Keratinocyte (primary cell): ENCODE measurements around the gene TRAF3IP1. TPM values are rescaled to one million over a fixed set of nuclear protein-coding genes. Genes with fewer than 3 reads are reported as not detected.

Source experiments
- DNase-seq: peaks from one replicate; pipeline ENCODE4 v3.0.0-alpha.2; 2011; ENCODE audit warnings: low read depth, missing footprints, low spot score
- FAIRE-seq: peaks from 2 replicates; lab custom pipeline; 2011; peaks lifted over from hg19 to GRCh38; lab: Jason Lieb, UNC
- H2AFZ ChIP-seq: 2 replicates; pipeline ENCODE4 v1.6.0; 2012; ENCODE audit warnings: low read length, control low read depth, inconsistent platforms; ENCODE audit not compliant: control insufficient read depth
- H3K27ac ChIP-seq: 2 replicates; pipeline ENCODE4 v1.5.1; 2011; ENCODE audit warnings: low read length; ENCODE audit not compliant: control insufficient read depth, insufficient read depth
- H3K27me3 ChIP-seq: 3 replicates; pipeline ENCODE4 v1.6.0; 2011; ENCODE audit warnings: low read length; ENCODE audit not compliant: control insufficient read depth, insufficient read depth; ENCODE audit errors: extremely low read depth
- H3K36me3 ChIP-seq, 2 experiments: 2 replicates in 1 of 2; 3 replicates in 1 of 2; pipeline ENCODE4 v1.5.1; 2011; ENCODE audit warnings: low read length in 2 of 2, mild to moderate bottlenecking in 1 of 2; ENCODE audit not compliant: control insufficient read depth in 2 of 2, insufficient read depth in 2 of 2; ENCODE audit errors: extremely low read depth in 1 of 2
- H3K4me1 ChIP-seq: 3 replicates; pipeline ENCODE4 v1.5.1; 2011; ENCODE audit warnings: low read length; ENCODE audit not compliant: control insufficient read depth, insufficient read depth; ENCODE audit errors: extremely low read depth
- H3K4me2 ChIP-seq: 3 replicates; pipeline ENCODE4 v1.6.0; 2011; ENCODE audit warnings: low read depth, low read length; ENCODE audit not compliant: control insufficient read depth, insufficient read depth; ENCODE audit errors: extremely low read depth
- H3K4me3 ChIP-seq, 3 experiments: fragments of 200-600 bp in 1 of 3; sonication (generic) in 1 of 3; 2 replicates in 2 of 3; 3 replicates in 1 of 3; pipeline ENCODE4 v1.5.1; 2011 to 2016; ENCODE audit warnings: low read length in 3 of 3, mild to moderate bottlenecking in 3 of 3, control low read depth in 2 of 3, inconsistent platforms in 1 of 3, low read depth in 1 of 3, mixed read lengths in 1 of 3, mixed run types in 1 of 3, moderate library complexity in 1 of 3; ENCODE audit not compliant: control insufficient read depth in 2 of 3, insufficient read depth in 2 of 3; ENCODE audit errors: extremely low read depth in 1 of 3
- H3K79me2 ChIP-seq: 2 replicates; pipeline ENCODE4 v1.6.0; 2012; ENCODE audit warnings: low read length; ENCODE audit not compliant: control insufficient read depth, insufficient read depth
- H3K9ac ChIP-seq: 3 replicates; pipeline ENCODE4 v1.6.0; 2011; ENCODE audit warnings: low read length; ENCODE audit not compliant: control insufficient read depth, insufficient read depth; ENCODE audit errors: extremely low read depth
- H3K9me1 ChIP-seq: 3 replicates; pipeline ENCODE4 v1.6.0; 2011; ENCODE audit warnings: low read length; ENCODE audit not compliant: control insufficient read depth, insufficient read depth; ENCODE audit errors: extremely low read depth
- H3K9me3 ChIP-seq: 2 replicates; pipeline ENCODE4 v1.5.1; 2012; ENCODE audit warnings: low read depth, low read length; ENCODE audit not compliant: control insufficient read depth
- H4K20me1 ChIP-seq: 3 replicates; pipeline ENCODE4 v1.6.0; 2011; ENCODE audit warnings: low read length; ENCODE audit not compliant: control insufficient read depth, insufficient read depth; ENCODE audit errors: extremely low read depth
- EZH2 ChIP-seq: IDR thresholded peaks from one replicate; pipeline ENCODE4 v1.6.1; 2012; ENCODE audit warnings: inconsistent platforms, mild to moderate bottlenecking, low read length, moderate library complexity
- dilution Hi-C: fragments of 300-500 bp; cut with MboI; formaldehyde crosslinking; loops from one replicate; pipeline ENCODE4 v1.7.0; 2020; ENCODE audit warnings: low sequenced_read_pairs; ENCODE audit not compliant: extremely low pct_ligation_motif_present
- polyA plus RNA-seq, 5 experiments: library from polyadenylated mRNA; depleted of rRNA in 3 of 5; stranded (reverse) in 3 of 5; stranded (forward) in 1 of 5; unstranded in 1 of 5; fragments of >200 nt; gene quantifications; 1 replicate in 1 of 5; 2 replicates in 3 of 5; 3 replicates in 1 of 5; pipeline versions ENCODE4 v1.2.1 to v1.2.3, GENCODE V29; 2011 to 2012; ENCODE audit warnings: missing spikeins in 2 of 5, low read depth in 1 of 5, low replicate concordance in 1 of 5
- TF ChIP-seq, protein P1 (sequence below), 3 experiments: IDR thresholded peaks in 1 of 3; conservative IDR thresholded peaks in 1 of 3; optimal IDR thresholded peaks in 1 of 3; 2 replicates in 2 of 3; 3 replicates in 1 of 3; pipeline versions ENCODE3 to v1.5.1; 2011; ENCODE audit warnings: low read length in 3 of 3, mild to moderate bottlenecking in 3 of 3, moderate library complexity in 2 of 3, control low read depth in 1 of 3, inconsistent platforms in 1 of 3; ENCODE audit not compliant: insufficient read depth in 2 of 3; ENCODE audit errors: extremely low read depth in 1 of 3

TRAF3IP1 gene
- polyA plus RNA-seq, 1 donor (not counting 4 experiments of a cell fraction or from before 2014, with no cell fraction given), result 7.0 TPM

DNA sequence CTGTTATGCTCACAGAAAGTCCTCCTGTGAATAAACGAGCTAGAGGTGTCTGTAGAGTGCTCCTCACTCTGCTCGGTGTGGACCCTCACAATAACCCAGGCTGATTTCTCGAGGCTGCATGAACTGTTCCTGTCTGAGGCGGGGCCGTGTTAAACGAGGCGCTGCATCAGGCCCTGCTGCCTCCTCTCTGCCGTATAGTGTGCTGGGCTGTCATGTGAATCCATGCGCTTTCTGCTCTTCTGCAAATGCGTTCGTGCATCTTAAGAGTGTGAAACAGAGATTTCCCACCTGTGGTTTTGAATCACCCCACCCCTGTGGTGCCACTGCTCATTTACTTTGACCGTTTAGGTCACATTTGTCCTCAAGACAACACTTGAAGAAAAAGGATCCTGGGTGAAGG, 26.2 kb downstream of the TRAF3IP1 start:
- H3K4me1 ChIP-seq, result no peaks in the 10 kb centered on the region
- H3K79me2 ChIP-seq, result no peaks in the 10 kb centered on the region
- no peaks in the 10 kb centered on the region for H3K27me3 ChIP-seq
- no peak overlapping the region for H3K27ac ChIP-seq
- peaks cover 9 to 10% of the 10 kb centered on the region in 2 experiments for H3K36me3 ChIP-seq
- H3K4me3 ChIP-seq, result no peak overlapping the region
- no peak overlapping the region for H3K4me2 ChIP-seq
- no peaks in the 10 kb centered on the region for H4K20me1 ChIP-seq
- H3K9me1 ChIP-seq, result no peaks in the 10 kb centered on the region
- FAIRE-seq (no peak), DNase-seq (no peak)
- H3K9me3 ChIP-seq, result no peaks in the 10 kb centered on the region
- dilution Hi-C loops, result no loop called here
- no peak overlapping the region for H2AFZ ChIP-seq
- TF ChIP-seq, protein P1, sequence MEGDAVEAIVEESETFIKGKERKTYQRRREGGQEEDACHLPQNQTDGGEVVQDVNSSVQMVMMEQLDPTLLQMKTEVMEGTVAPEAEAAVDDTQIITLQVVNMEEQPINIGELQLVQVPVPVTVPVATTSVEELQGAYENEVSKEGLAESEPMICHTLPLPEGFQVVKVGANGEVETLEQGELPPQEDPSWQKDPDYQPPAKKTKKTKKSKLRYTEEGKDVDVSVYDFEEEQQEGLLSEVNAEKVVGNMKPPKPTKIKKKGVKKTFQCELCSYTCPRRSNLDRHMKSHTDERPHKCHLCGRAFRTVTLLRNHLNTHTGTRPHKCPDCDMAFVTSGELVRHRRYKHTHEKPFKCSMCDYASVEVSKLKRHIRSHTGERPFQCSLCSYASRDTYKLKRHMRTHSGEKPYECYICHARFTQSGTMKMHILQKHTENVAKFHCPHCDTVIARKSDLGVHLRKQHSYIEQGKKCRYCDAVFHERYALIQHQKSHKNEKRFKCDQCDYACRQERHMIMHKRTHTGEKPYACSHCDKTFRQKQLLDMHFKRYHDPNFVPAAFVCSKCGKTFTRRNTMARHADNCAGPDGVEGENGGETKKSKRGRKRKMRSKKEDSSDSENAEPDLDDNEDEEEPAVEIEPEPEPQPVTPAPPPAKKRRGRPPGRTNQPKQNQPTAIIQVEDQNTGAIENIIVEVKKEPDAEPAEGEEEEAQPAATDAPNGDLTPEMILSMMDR (optimal IDR thresholded peaks at IDR 0.05 in 1 of 3, IDR thresholded peaks at IDR 0.05 in 1 of 3, conservative IDR thresholded peaks at IDR 0.05 in 1 of 3; ENCODE audit: extremely low read depth in 1 of 3, insufficient read depth in 2 of 3, low read length in 3 of 3), result no peak
- no peak for TF ChIP-seq EZH2
- H3K9ac ChIP-seq, result no peak overlapping the region

DNA sequence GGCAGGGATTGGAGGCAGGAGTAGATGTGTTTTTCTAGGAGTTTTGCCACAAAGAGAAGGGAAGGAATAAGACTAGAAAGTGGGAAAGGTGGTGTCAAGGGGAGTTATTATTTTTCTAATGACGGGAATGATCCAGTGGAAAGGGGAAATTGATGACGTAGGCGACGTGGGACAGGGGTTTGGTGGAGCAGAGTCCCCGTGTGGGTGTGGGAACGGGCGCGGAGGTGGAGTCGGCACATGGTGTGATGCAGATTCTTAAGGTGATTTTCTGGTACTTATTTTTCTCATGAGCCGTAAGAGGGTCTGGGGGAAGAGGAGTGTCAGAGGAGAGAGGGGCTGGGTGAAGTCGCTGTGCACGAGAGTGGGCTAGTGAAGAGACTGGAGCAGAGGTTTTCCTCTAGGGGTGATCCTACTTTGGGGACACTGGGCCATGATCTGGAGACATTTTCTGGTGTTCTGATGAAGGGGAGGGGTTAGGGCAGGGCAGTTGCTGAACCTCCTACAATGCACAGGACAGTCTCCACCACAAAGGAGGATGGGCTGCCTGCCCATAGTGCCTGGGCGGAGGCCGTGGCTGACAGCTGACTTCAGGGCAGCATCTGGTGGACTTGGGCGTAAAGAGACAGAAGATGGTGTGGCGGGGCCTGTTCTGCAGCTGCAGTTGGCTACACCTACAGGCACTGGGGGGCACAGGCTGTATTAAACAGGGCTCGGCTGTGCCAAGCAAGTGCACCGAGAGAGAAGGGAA, 30.0 kb downstream of the TRAF3IP1 start:
- Histone ChIP-seq H3K4me2 (no peak overlapping the region), H3K27ac (no peak overlapping the region), H3K4me1 (no peaks in the 10 kb centered on the region), H3K79me2 (no peaks in the 10 kb centered on the region), H3K4me3 (no peak overlapping the region), H3K9ac (no peak overlapping the region), H3K36me3 (peaks cover 16 to 18% of the 10 kb centered on the region in 2 experiments), H3K9me3 (no peaks in the 10 kb centered on the region), H3K27me3 (no peaks in the 10 kb centered on the region), H2AFZ (no peak overlapping the region), H4K20me1 (no peaks in the 10 kb centered on the region), H3K9me1 (no peaks in the 10 kb centered on the region)
- no peak for TF ChIP-seq EZH2
- TF ChIP-seq, protein P1 (optimal IDR thresholded peaks at IDR 0.05 in 1 of 3, IDR thresholded peaks at IDR 0.05 in 1 of 3, conservative IDR thresholded peaks at IDR 0.05 in 1 of 3; ENCODE audit: extremely low read depth in 1 of 3, insufficient read depth in 2 of 3, low read length in 3 of 3), result no peak
- dilution Hi-C loops, result no loop called here
- DNase-seq, result no peak
- FAIRE-seq, result no peak
